Endothelial cell of umbilical vein (primary cell): Measurements from ENCODE around the gene SETMAR.

Experiments used
- EZH2 ChIP-seq: IDR thresholded peaks from 2 replicates; pipeline ENCODE4 v1.6.1; 2012; ENCODE audit warnings: borderline replicate concordance, low read depth, mild to moderate bottlenecking, moderate library complexity, low read length, inconsistent platforms; ENCODE audit not compliant: severe bottlenecking
- FOS ChIP-seq: IDR thresholded peaks from 2 replicates; pipeline ENCODE4 v1.6.1; 2011; ENCODE audit warnings: mild to moderate bottlenecking, low read length, moderate library complexity, borderline replicate concordance; ENCODE audit not compliant: insufficient read depth
- GATA2 ChIP-seq: IDR thresholded peaks from 2 replicates; pipeline ENCODE4 v1.7.0; 2011; ENCODE audit warnings: low read depth, mild to moderate bottlenecking, moderate library complexity, mixed read lengths, low read length; ENCODE audit not compliant: insufficient read length, insufficient read depth
- MYC ChIP-seq: IDR thresholded peaks from one replicate; pipeline ENCODE4 v1.6.1; 2011; ENCODE audit warnings: mild to moderate bottlenecking, low read depth, low read length
- POLR2A ChIP-seq: IDR thresholded peaks from 2 replicates; pipeline ENCODE4 v1.6.1; 2012; ENCODE audit warnings: low read depth, mild to moderate bottlenecking, control low read depth, low read length
- POLR2AphosphoS5 ChIP-seq: IDR thresholded peaks from 2 replicates; pipeline ENCODE4 v1.6.1; 2012; ENCODE audit warnings: low read depth, mild to moderate bottlenecking, control low read depth, low read length, moderate library complexity; ENCODE audit not compliant: insufficient read depth
- TF ChIP-seq, protein P1 (sequence below), 2 donors: IDR thresholded peaks; 1 replicate in 1 of 2; 2 replicates in 1 of 2; pipeline ENCODE4 v1.5.1; 2011; ENCODE audit warnings: low read length in 2 of 2, mild to moderate bottlenecking in 2 of 2, moderate library complexity in 2 of 2, control low read depth in 1 of 2, inconsistent platforms in 1 of 2, low read depth in 1 of 2; ENCODE audit not compliant: insufficient read depth in 1 of 2; ENCODE audit errors: extremely low read depth in 1 of 2
- TF ChIP-seq, protein P2 (sequence below): IDR thresholded peaks from 2 replicates; pipeline ENCODE4 v1.6.1; 2011; ENCODE audit not compliant: insufficient read depth, insufficient read length

- TF ChIP-seq, protein P1, sequence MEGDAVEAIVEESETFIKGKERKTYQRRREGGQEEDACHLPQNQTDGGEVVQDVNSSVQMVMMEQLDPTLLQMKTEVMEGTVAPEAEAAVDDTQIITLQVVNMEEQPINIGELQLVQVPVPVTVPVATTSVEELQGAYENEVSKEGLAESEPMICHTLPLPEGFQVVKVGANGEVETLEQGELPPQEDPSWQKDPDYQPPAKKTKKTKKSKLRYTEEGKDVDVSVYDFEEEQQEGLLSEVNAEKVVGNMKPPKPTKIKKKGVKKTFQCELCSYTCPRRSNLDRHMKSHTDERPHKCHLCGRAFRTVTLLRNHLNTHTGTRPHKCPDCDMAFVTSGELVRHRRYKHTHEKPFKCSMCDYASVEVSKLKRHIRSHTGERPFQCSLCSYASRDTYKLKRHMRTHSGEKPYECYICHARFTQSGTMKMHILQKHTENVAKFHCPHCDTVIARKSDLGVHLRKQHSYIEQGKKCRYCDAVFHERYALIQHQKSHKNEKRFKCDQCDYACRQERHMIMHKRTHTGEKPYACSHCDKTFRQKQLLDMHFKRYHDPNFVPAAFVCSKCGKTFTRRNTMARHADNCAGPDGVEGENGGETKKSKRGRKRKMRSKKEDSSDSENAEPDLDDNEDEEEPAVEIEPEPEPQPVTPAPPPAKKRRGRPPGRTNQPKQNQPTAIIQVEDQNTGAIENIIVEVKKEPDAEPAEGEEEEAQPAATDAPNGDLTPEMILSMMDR (IDR thresholded peaks at IDR 0.05; ENCODE audit: extremely low read depth in 1 of 2, insufficient read depth in 1 of 2, low read depth in 1 of 2, low read length in 2 of 2), result no peak
- TF ChIP-seq POLR2A (no peak), EZH2 (no peak), POLR2AphosphoS5 (no peak), MYC (no peak), GATA2 (no peak), FOS (no peak)
- TF ChIP-seq, protein P2, sequence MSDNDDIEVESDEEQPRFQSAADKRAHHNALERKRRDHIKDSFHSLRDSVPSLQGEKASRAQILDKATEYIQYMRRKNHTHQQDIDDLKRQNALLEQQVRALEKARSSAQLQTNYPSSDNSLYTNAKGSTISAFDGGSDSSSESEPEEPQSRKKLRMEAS, result no peak
These were observed 29.4 kb downstream of the SETMAR start for GRCh38 chr3:4332574-4332973.
